GM12875 (cell line): ENCODE measurements around the gene LITAF.

ENCODE experiments used
- H3K4me3 ChIP-seq: one replicate; pipeline ENCODE4 v1.5.1; 2011; ENCODE audit warnings: low read depth, low read length, control low read depth
- TF ChIP-seq, protein P1 (sequence below): IDR thresholded peaks from 2 replicates; pipeline ENCODE4 v1.5.1; 2011; ENCODE audit warnings: low read depth, mild to moderate bottlenecking, control low read depth, inconsistent platforms, low read length, moderate library complexity, borderline replicate concordance; ENCODE audit not compliant: insufficient read depth

LITAF gene

DNA sequence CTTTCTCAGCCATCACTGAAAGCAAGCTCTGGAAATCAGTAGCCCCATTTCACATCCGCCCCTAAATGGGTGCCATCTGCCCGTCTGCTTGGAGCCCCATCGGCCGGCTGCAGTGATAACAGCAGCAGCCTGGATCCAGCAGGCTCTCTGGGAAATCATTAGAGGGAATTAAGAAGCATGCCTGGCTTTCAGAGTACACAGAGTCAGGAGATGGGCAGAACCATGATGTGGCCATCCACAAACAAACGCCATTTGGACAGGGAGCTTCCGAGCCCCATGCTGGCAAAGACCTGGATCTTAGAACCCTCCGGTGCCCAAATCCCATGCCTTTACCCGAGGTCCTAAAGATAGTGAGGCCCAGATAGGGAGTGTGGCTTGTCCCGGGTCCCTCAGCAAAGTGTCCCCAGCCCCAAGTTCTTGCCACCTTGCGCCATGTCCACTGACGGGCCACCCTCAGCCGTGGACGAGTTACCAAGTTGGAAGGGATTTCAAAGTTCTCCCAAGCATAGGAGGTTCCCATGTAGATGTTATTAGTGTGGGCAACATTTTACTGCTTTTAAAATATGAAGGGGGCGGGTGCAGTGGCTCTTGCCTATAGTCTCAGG lies 1.0 kb upstream of the LITAF start:
- H3K4me3 ChIP-seq: peak overlapping the region; percentile 61
- TF ChIP-seq, protein P1, sequence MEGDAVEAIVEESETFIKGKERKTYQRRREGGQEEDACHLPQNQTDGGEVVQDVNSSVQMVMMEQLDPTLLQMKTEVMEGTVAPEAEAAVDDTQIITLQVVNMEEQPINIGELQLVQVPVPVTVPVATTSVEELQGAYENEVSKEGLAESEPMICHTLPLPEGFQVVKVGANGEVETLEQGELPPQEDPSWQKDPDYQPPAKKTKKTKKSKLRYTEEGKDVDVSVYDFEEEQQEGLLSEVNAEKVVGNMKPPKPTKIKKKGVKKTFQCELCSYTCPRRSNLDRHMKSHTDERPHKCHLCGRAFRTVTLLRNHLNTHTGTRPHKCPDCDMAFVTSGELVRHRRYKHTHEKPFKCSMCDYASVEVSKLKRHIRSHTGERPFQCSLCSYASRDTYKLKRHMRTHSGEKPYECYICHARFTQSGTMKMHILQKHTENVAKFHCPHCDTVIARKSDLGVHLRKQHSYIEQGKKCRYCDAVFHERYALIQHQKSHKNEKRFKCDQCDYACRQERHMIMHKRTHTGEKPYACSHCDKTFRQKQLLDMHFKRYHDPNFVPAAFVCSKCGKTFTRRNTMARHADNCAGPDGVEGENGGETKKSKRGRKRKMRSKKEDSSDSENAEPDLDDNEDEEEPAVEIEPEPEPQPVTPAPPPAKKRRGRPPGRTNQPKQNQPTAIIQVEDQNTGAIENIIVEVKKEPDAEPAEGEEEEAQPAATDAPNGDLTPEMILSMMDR: no peak

- TF ChIP-seq, protein P1: no peak
- H3K4me3 ChIP-seq: peak overlapping the region; percentile 61
These were observed 302 bp downstream of the LITAF start for GRCh38 chr16:11586378-11586855.

DNA sequence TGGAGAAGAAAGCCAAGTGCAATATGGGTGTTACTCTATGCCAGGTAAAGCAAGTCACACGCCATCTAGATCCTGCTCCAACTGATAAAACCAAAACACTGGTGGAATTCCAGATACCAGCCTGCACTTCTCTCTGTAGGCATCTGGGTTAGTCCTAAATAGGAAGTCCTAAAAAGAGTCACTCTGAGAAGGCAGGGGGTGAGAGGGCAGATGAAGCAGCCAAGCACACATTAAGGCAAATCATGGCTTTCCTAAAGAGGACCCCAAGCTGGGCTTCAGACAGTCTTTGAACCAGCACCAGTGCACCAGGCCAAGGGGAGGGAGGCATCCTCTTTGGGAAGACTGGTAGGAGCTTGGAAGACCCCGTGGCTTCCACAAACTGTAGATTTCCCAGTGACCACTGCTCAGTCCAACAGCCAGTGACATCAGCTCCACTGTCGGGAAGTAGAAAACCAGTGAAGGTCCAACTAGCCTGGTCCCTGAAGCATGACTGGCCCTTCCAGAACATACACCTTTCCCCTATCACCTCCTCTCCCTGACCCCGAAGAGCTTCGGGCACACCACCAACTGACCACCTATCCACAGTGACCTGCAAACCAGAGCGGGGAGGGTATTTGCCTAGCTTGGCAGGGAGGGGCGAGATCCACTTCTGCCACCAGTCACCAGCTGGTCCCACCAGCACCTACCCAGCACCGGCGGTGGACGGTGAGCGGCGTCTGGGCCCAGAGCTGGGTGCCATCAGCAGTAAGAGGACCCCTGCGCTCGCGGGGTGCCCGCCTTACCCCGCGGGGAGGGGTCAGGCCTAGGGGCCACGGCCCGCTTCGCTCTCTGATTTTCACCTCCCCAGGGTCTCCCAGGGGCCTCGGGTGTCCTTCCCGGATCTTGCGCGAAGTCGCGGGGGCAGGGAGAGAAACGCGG lies 1.0 kb downstream of the LITAF start:
- H3K4me3 ChIP-seq: peak overlapping the region; percentile 61
- TF ChIP-seq, protein P1: no peak

DNA sequence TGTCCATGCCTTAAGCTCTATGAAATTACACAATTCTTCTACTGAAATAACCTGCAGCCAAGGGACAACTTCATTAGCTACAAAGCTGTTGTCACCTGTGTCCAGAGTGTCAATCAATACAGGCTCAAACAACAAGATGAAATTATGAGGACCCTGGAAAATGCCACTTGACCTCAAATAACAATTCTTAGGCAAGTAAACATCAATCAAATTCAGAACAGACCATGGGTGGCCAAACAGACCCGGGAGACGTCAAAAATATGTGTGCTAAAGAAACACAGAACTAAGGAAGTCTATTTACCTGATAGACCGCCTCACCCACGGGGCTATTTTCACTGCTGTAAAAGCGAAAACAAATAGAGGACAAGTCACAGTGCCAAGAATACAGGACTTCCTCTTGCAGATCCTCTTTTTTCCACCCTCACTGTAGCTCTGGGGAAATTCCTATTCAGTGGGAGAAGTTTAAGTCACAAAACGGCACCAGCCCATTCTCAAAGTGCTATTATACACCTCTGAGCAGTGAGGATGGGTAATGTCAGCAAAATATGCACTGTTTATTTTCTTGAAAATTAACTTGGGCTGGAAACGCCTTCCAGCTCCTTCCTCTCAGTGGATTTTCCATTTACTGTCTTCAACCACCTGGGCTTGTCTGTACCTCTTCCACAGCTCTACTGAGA lies 2.7 kb downstream of the LITAF start:
- H3K4me3 ChIP-seq: peak overlapping the region; percentile 61
- TF ChIP-seq, protein P1: no peak

DNA sequence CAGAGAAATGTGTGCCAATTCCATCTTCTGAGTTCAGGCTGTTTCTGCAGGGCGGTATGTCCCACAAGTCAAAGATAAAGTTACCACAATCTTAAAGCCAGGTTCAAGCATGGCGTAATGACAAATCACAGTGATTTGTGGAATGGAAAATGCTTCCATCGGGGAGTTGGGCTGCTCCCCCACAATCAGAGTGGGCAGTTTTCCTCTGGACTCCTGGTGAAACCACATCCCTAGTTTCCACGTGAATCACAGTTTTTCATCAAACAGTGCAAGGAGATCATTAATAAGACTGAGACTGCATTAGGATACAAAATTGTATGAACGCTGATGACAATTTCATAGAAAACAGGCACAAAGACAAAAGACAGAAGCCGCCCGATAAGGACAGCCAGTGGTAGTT lies 3.6 kb downstream of the LITAF start:
- no peak overlapping the region for H3K4me3 ChIP-seq

GRCh38 chr16:11582157-11582814 lies 4.4 kb downstream of the LITAF start:
- TF ChIP-seq, protein P1: no peak
- H3K4me3 ChIP-seq: peak overlapping the region; percentile 5

More for the DNA sequence above, 3.6 kb downstream of the LITAF start:
- TF ChIP-seq, protein P1: no peak
